22Rv1 (cell line): ENCODE measurements around the gene LILRB3.
"Not testable (repeated sequence)": the region's sequence is repeated elsewhere in the genome, so short reads cannot be mapped to it uniquely, and the experiment has no call there.

Experiments
- H3K27ac ChIP-seq: fragments of 450-650 bp; 2 replicates; pipeline ENCODE4 v1.5.1; 2017
- ZFX ChIP-seq: fragments of 450-650 bp; IDR thresholded peaks from 2 replicates; pipeline ENCODE4 v1.6.1; 2017; ENCODE audit warnings: antibody characterized with exemption, borderline replicate concordance
- TF ChIP-seq, protein P1 (sequence below): fragments of 450-650 bp; IDR thresholded peaks from 2 replicates; pipeline ENCODE4 v1.5.1; 2017; ENCODE audit warnings: mild to moderate bottlenecking

LILRB3 gene

GRCh38 chr19:54248016-54248601 lies 25.3 kb upstream of the LILRB3 start:
- TF ChIP-seq ZFX = no peak
- TF ChIP-seq, protein P1, sequence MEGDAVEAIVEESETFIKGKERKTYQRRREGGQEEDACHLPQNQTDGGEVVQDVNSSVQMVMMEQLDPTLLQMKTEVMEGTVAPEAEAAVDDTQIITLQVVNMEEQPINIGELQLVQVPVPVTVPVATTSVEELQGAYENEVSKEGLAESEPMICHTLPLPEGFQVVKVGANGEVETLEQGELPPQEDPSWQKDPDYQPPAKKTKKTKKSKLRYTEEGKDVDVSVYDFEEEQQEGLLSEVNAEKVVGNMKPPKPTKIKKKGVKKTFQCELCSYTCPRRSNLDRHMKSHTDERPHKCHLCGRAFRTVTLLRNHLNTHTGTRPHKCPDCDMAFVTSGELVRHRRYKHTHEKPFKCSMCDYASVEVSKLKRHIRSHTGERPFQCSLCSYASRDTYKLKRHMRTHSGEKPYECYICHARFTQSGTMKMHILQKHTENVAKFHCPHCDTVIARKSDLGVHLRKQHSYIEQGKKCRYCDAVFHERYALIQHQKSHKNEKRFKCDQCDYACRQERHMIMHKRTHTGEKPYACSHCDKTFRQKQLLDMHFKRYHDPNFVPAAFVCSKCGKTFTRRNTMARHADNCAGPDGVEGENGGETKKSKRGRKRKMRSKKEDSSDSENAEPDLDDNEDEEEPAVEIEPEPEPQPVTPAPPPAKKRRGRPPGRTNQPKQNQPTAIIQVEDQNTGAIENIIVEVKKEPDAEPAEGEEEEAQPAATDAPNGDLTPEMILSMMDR = no peak
- H3K27ac ChIP-seq = no peak overlapping the region

DNA sequence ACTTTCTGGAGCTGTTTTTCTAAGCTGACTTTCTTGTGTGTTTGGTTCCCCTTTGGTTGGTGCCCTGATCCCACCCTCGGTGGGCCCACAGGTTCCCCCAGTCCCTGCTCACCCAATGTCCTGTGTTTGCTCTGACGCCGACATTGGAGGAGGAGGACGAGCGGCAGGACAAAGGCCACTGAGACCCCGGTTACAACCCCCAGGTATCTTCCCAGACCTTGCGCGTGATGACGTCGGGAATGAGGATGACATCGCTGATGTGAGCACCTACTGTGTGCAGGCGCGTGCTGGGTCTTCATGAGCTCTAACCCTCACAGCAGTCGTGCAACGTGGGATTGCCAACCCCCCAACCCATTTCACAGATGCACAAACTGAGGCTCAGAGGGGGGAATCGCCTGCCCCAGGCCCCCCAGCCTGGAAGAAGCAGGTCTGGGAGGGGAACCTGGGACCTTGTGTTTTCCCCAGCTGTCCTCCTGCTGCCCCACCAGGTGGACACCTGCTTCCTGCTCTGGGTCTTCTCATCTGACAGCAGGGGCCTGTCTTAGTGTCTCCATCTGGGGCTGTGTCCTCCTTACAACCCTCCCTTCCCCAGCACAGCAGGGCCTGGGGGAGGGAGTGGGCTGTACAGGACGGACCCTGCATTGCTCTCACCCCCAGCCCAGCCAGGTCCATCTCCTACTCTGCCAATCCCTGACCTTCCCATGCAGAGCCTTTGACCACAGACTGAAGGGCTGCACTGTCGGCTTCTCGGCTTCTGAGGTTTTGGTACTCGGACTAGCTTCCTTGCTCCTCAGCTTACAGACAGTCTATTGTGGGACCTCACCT lies 24.5 kb upstream of the LILRB3 start:
- H3K27ac ChIP-seq = no peak overlapping the region
- TF ChIP-seq, protein P1 = no peak
- no peak for TF ChIP-seq ZFX

DNA sequence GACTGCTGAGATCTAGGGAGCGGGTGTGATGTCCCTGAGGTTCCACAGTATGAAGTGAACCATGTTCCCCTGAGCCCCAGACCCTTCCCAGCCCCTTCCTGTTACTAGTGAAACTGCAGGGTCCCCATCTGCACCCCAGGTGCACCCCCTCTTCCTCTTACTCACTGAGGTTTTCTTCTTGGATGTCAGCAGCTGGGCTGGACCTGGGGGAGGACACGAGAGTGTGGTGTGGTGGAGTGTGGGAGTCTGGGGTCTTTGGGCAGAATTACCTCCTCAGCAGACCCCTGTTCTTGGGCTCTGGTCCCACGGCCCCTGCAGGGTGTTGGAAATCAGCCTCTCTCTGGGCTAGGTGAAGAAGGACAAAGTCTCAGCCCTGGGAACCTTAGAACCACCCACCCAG lies 23.1 kb upstream of the LILRB3 start:
- H3K27ac ChIP-seq = no peak overlapping the region
- TF ChIP-seq, protein P1 = no peak
- no peak for TF ChIP-seq ZFX

GRCh38 chr19:54243809-54244208 lies 21.0 kb upstream of the LILRB3 start:
- H3K27ac ChIP-seq = not testable (repeated sequence)

DNA sequence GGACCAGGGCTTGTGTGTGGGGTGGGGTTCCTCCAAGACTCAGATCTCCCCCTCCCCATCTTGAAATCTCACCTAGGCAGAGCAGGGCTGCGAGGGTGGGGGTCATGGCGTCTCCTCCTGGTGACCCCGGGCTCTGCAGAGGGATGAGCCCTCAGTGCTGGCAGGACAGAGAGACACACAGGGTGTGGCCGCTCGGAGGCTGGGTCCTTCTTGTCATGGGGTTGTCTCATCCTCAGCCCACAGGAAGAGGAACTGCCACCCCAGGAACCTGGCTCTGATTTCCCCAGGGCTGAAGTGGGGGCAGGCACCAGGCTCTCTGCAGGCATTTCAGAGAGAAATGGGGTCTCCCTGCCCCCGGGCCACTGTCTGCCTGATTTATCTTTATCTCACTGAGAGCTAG lies 19.8 kb upstream of the LILRB3 start, which contains the start of gene LILRA6:
Gene LILRA6, minus strand, starts transcription at position 145 of the 400 bp plus-strand sequence.
- not testable (repeated sequence) for H3K27ac ChIP-seq

GRCh38 chr19:54242234-54242633 lies 19.4 kb upstream of the LILRB3 start:
- not testable (repeated sequence) for H3K27ac ChIP-seq

GRCh38 chr19:54240372-54241336 lies 17.8 kb upstream of the LILRB3 start:
- not testable (repeated sequence) for H3K27ac ChIP-seq

DNA sequence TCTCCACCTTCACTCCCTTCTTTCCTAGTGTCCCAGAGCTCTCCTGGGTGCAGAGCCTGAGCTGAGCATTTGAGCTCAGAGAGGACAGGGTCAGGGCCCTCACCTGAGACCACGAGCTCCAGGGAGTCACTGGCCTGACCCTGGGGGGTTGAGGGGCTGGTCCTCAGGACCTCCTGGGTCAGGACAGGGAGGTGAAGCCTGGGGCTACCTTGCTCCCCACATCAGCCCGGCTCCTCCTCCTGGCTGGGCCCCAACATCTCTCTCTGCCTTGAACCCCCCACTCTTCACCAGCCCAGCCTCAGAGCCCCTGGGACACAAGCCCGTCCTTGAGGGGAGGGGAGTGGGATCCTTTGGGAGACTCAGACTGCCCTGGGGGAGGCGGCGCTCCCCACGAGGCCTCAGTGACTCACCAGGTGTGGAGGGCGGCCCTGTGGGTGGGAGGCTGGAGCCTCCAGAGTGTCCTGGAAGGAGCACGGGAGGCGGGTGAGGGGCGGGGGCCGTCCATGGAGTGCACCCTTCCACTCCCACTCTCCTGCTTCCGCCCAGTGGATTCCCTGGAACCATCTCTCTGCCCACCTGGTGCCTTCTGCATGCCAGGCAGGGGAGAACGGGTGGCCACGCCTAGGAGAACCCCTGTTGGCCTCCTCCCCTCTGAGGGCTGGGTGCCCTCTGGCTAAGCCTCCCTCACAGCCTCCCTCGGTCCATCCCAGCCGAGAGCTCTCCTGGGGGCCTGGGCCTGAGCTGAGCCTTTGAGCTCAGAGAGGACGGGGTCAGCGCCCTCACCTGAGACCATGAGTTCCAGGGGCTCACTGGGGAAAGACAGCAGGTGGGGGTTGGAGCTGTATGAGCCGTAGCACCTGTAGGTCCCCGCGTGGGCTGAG lies 16.9 kb upstream of the LILRB3 start:
- H3K27ac ChIP-seq = not testable (repeated sequence)

DNA sequence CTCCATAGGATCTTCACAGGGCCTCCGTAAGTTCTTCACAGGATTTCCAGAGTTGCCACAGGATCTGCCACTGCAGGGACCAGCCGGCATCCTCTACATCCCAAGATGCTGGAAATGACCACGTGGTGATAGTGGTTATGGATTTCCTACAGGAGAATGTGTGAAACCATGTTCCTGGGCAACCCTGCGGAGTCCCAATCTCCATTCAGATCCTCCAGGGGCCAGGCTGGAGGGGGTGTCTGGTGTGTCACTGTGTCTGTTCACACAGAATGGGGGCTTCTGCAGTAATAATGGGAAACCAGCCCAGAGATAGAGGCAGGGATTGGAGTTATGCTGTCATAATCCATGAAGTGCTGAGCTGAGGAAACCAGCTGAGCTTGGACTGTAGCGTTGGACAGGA lies 11.1 kb upstream of the LILRB3 start:
- no peak overlapping the region for H3K27ac ChIP-seq
- TF ChIP-seq, protein P1 = no peak
- TF ChIP-seq ZFX = no peak
